Smooth muscle cell (in vitro differentiated cells): ENCODE data around the gene SERPINB11. TPM values are rescaled to one million over a fixed set of nuclear protein-coding genes. Genes with fewer than 3 reads are reported as not detected.

Source experiments
- DNase-seq: peaks from one replicate; lab custom pipeline; 2025; ENCODE audit not compliant: unreplicated experiment; lab: John Stamatoyannopoulos, UW
- H2AFZ ChIP-seq: fragments of 200-600 bp; sonication (generic); 2 replicates; pipeline ENCODE4 v1.6.0; 2016; ENCODE audit warnings: antibody characterized with exemption, low read depth, mild to moderate bottlenecking
- H3F3A ChIP-seq: fragments of 200-600 bp; sonication (generic); 2 replicates; pipeline ENCODE4 v1.6.0; 2017; ENCODE audit warnings: antibody characterized with exemption, low read depth
- H3K27ac ChIP-seq: fragments of 200-600 bp; sonication (generic); 2 replicates; pipeline ENCODE4 v1.5.1; 2016; ENCODE audit warnings: low read depth, mild to moderate bottlenecking
- H3K27me3 ChIP-seq: fragments of 200-600 bp; sonication (generic); 2 replicates; pipeline ENCODE4 v1.6.1; 2016; ENCODE audit warnings: low read depth, mild to moderate bottlenecking
- H3K36me3 ChIP-seq: fragments of 200-600 bp; sonication (generic); 2 replicates; pipeline ENCODE4 v1.5.1; 2016; ENCODE audit warnings: low read depth
- H3K4me1 ChIP-seq: fragments of 200-600 bp; sonication (generic); 2 replicates; pipeline ENCODE4 v1.5.1; 2016; ENCODE audit warnings: low read depth
- H3K4me2 ChIP-seq: fragments of 200-600 bp; sonication (generic); 2 replicates; pipeline ENCODE4 v1.6.0; 2016; ENCODE audit warnings: mild to moderate bottlenecking
- H3K4me3 ChIP-seq: fragments of 200-600 bp; sonication (generic); 2 replicates; pipeline ENCODE4 v1.5.1; 2016; ENCODE audit warnings: mild to moderate bottlenecking
- H3K79me2 ChIP-seq: fragments of 200-600 bp; sonication (generic); 2 replicates; pipeline ENCODE4 v1.6.0; 2016; ENCODE audit warnings: low read depth, mild to moderate bottlenecking
- H3K9ac ChIP-seq: fragments of 200-600 bp; sonication (generic); 2 replicates; pipeline ENCODE4 v1.6.0; 2016; ENCODE audit warnings: low read depth
- H3K9me3 ChIP-seq: fragments of 200-600 bp; sonication (generic); replicated peaks from 2 replicates; pipeline ENCODE4 v1.5.1; 2016; ENCODE audit warnings: low read depth
- H4K20me1 ChIP-seq: fragments of 200-600 bp; sonication (generic); 2 replicates; pipeline ENCODE4 v1.6.0; 2016; ENCODE audit warnings: low read depth
- WGBS: methylation state at CpG from one replicate; pipeline ENCODE4 v1.1.7; 2016; ENCODE audit warnings: low lambda C conversion rate; 5-methylcytosine and 5-hydroxymethylcytosine counted together
- polyA plus RNA-seq: library from polyadenylated mRNA; unstranded; fragments of >200 nt; fragmentation: Nextera tagmentation; extraction: Ambion mirVana; gene quantifications from 2 replicates; pipeline ENCODE4 v1.2.1, GENCODE V29; 2016
- total RNA-seq: library from RNA; depleted of rRNA; stranded (reverse); fragments of >200 nt; gene quantifications from 2 replicates; pipeline ENCODE4 v1.2.3, GENCODE V29; 2014
- TF ChIP-seq, protein P1 (sequence below): fragments of 200-600 bp; sonication (generic); IDR thresholded peaks from 2 replicates; pipeline ENCODE4 v1.5.1; 2017; ENCODE audit warnings: borderline replicate concordance, mild to moderate bottlenecking, antibody characterized with exemption; ENCODE audit not compliant: insufficient read depth, poor library complexity, severe bottlenecking

The SERPINB11 gene
- total and polyA plus RNA-seq, 2 experiments from 2014 or later: 0.25 to 1.4 TPM

DNA sequence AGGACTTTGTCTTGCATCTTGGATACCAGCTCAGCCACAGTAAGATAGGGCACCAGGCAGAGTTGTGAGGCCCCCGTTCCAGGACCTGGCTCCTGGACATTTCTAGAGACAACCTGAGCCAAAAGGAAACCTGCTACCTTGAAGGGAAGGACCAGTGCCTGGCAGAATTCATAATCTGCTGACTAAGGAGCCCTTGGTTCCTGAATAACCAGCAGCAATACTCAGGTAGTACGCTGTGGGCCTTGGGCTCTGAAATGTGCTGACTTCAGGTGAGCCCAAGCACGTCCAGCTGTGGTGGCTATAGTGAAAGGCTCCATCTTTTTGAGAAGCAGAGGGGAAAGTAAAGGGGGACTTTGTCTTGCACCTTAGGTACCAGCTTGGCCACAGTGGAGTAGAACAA, 28.5 kb downstream of the SERPINB11 start:
- Histone ChIP-seq H3K36me3 (no peaks in the 10 kb centered on the region), H3F3A (no peaks in the 10 kb centered on the region), H3K4me3 (no peak overlapping the region), H3K9ac (no peak overlapping the region), H4K20me1 (no peaks in the 10 kb centered on the region), H3K4me2 (no peak overlapping the region), H3K4me1 (no peaks in the 10 kb centered on the region), H2AFZ (no peak overlapping the region), H3K27me3 (no peaks in the 10 kb centered on the region), H3K27ac (no peak overlapping the region), H3K9me3 (no peaks in the 10 kb centered on the region), H3K79me2 (no peaks in the 10 kb centered on the region)
- TF ChIP-seq, protein P1, sequence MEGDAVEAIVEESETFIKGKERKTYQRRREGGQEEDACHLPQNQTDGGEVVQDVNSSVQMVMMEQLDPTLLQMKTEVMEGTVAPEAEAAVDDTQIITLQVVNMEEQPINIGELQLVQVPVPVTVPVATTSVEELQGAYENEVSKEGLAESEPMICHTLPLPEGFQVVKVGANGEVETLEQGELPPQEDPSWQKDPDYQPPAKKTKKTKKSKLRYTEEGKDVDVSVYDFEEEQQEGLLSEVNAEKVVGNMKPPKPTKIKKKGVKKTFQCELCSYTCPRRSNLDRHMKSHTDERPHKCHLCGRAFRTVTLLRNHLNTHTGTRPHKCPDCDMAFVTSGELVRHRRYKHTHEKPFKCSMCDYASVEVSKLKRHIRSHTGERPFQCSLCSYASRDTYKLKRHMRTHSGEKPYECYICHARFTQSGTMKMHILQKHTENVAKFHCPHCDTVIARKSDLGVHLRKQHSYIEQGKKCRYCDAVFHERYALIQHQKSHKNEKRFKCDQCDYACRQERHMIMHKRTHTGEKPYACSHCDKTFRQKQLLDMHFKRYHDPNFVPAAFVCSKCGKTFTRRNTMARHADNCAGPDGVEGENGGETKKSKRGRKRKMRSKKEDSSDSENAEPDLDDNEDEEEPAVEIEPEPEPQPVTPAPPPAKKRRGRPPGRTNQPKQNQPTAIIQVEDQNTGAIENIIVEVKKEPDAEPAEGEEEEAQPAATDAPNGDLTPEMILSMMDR: no peak
- WGBS: 90% methylated on average over 3 of the region's 3 CpGs
- no peak for DNase-seq

DNA sequence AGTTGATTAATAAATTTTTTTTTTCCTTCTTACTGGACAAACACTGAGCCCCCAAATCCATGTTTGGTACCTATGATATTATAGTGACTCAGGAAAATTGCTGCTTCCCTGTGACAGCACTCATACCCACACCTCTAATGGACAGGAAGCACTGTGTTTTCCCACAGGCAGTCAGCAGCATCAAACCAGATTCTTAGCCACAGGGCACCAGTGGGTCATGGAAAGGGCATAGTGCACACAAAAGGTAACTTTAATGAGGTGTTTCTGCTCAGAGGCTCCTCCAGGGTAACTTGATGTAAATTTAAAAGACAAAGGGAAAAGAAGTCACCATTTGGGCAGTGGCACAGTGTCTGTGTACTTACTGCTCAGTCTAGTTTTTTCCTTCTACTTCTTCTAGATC, 34.1 kb downstream of the SERPINB11 start:
- no peak overlapping the region for H3K4me2 ChIP-seq
- no peak overlapping the region for H3K27ac ChIP-seq
- no peaks in the 10 kb centered on the region for H4K20me1 ChIP-seq
- no peak overlapping the region for H3K9ac ChIP-seq
- no peaks in the 10 kb centered on the region for H3K27me3 ChIP-seq
- TF ChIP-seq, protein P1: no peak
- no peaks in the 10 kb centered on the region for H3F3A ChIP-seq
- H3K4me1 ChIP-seq: no peaks in the 10 kb centered on the region
- no peak overlapping the region for H3K4me3 ChIP-seq
- H3K9me3 ChIP-seq: no peaks in the 10 kb centered on the region
- H3K36me3 ChIP-seq: no peaks in the 10 kb centered on the region
- DNase-seq: no peak
- no peak overlapping the region for H2AFZ ChIP-seq
- H3K79me2 ChIP-seq: no peaks in the 10 kb centered on the region

DNA sequence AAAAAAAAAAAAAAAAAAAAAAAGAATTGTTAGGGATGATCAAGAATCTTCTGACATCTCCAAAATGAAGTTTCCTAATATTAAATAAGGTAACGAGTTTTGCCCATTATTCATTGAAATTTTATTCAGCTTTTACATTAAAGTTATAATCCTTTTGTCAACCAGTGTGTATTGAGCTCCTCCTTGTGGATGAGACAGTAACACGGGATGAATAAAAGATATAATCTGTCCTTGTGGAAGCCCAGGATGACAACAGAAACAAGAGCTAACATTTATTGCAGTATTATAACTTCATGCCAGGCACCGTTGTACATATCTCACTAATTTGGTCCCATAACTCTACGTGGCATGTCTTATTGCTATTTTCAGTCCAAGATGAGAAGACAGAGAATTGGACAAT, 39.0 kb downstream of the SERPINB11 start:
- Histone ChIP-seq H2AFZ (no peak overlapping the region), H3K9ac (no peak overlapping the region), H4K20me1 (no peaks in the 10 kb centered on the region), H3K36me3 (no peaks in the 10 kb centered on the region), H3F3A (no peaks in the 10 kb centered on the region), H3K4me3 (no peak overlapping the region), H3K9me3 (no peaks in the 10 kb centered on the region), H3K27me3 (no peaks in the 10 kb centered on the region), H3K4me2 (no peak overlapping the region), H3K79me2 (no peaks in the 10 kb centered on the region), H3K4me1 (no peaks in the 10 kb centered on the region), H3K27ac (no peak overlapping the region)
- TF ChIP-seq, protein P1: peak; percentile 37
- 60% methylated on average over 4 of the region's 4 CpGs for WGBS
- no peak for DNase-seq

DNA sequence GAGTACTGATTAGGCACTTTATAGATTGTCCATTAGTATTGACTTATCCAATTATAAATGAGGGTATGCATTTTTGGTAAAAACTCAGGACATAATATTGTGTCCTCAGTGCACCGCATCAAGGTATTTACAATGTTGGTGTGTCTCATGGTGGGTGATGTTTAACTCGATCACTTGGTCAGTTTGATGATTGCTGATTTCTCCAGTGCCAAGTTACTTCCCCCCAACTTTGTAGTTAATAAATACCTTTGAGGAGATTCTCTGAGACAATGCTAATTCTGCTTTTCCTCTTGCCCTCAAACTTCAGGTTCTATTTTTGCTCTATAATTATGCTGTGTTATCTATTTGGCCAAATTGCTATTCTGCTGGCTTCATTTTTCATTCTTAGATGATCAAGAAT, 44.2 kb downstream of the SERPINB11 start:
- Histone ChIP-seq H4K20me1 (no peaks in the 10 kb centered on the region), H3K4me1 (no peaks in the 10 kb centered on the region), H3K27ac (no peak overlapping the region), H3F3A (no peaks in the 10 kb centered on the region), H3K9me3 (no peaks in the 10 kb centered on the region), H3K4me2 (no peak overlapping the region), H3K79me2 (no peaks in the 10 kb centered on the region), H3K9ac (no peak overlapping the region), H2AFZ (no peak overlapping the region), H3K27me3 (no peaks in the 10 kb centered on the region), H3K36me3 (no peaks in the 10 kb centered on the region), H3K4me3 (no peak overlapping the region)
- WGBS: 97% methylated on average over 2 of the region's 2 CpGs
- DNase-seq: no peak
- TF ChIP-seq, protein P1: no peak
